ENCODE measurements around the gene SREBF1. TPM values are rescaled to one million over a fixed set of nuclear protein-coding genes. Genes with fewer than 3 reads are reported as not detected.

The SREBF1 gene
- total RNA-seq, result 83.0 and 88.2 TPM in 2 replicates

DNA sequence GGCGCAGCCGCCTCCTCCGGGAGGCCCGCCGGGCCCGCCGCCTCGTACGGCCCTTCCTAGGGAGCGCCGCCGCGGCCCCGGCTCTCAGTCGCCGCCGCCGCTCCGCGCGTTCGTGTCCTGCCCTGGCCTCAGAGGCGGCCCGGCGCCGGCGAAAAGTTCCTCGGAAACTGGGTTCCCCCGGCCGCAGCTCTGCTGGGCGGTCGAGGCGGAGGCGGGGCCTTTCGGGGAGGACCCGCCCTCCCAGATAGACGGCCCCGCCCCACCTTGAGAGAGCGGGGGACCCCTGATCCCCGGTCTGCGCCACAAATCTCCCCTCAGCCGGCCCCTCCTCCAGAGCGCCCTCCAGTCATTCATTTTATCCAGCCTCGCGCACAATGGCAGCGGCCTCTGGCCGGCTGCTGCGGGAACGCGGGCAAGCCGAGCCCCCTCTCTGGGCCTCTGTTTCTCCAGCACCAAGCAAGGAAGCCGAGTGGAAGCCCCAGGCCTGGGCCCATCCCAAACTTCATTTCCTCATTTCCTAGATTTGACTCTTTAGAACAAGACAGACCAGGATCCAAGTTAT is at the start of gene SREBF1:
SREBF1 (minus strand) TSS at position 169 of the 562 bp plus-strand sequence. CDS start 169 bp downstream, outside the sequence.
- TF ChIP-seq, protein P1, sequence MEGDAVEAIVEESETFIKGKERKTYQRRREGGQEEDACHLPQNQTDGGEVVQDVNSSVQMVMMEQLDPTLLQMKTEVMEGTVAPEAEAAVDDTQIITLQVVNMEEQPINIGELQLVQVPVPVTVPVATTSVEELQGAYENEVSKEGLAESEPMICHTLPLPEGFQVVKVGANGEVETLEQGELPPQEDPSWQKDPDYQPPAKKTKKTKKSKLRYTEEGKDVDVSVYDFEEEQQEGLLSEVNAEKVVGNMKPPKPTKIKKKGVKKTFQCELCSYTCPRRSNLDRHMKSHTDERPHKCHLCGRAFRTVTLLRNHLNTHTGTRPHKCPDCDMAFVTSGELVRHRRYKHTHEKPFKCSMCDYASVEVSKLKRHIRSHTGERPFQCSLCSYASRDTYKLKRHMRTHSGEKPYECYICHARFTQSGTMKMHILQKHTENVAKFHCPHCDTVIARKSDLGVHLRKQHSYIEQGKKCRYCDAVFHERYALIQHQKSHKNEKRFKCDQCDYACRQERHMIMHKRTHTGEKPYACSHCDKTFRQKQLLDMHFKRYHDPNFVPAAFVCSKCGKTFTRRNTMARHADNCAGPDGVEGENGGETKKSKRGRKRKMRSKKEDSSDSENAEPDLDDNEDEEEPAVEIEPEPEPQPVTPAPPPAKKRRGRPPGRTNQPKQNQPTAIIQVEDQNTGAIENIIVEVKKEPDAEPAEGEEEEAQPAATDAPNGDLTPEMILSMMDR (IDR thresholded peaks at IDR 0.05; ENCODE audit: insufficient read depth, low read length, poor library complexity, severe bottlenecking), result no peak
- H3K27me3 ChIP-seq (ENCODE audit: control insufficient read depth, insufficient read depth, low read length), result no peaks in the 10 kb centered on the region
- no peak for DNase-seq (ENCODE audit: low read depth)
- no peaks in the 10 kb centered on the region for H3K36me3 ChIP-seq (ENCODE audit: control insufficient read depth, insufficient read depth, low read length)
- H3K4me3 ChIP-seq (ENCODE audit: low read depth, low read length), result peak within 1 kb of the TSS; percentile 92

DNA sequence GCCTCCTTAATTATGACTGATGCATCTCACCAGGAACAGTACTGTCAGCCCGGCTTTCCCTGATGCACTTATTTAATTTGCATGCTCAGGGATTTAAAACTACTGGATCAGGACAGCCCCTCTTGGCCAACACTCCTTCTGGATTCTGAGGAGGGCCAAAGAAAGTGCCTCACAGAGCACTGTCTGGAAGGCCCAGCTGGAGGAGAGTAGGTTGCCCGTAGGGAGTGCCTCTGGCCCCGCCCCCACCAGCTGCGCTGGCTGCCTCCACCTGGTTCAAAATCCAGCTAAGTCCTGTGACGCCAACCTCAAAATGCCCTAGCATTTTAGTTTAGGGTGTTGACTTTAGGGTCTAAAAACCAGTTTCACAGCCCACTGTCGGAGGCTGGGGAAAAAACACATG is 49.4 kb upstream of the SREBF1 start:
- DNase-seq (ENCODE audit: low read depth), result no peak
- Histone ChIP-seq H3K27me3 (ENCODE audit: control insufficient read depth, insufficient read depth, low read length) (no peaks in the 10 kb centered on the region), H3K36me3 (ENCODE audit: control insufficient read depth, insufficient read depth, low read length) (no peaks in the 10 kb centered on the region), H3K4me3 (ENCODE audit: low read depth, low read length) (no peak overlapping the region)
- TF ChIP-seq, protein P1 (IDR thresholded peaks at IDR 0.05; ENCODE audit: insufficient read depth, low read length, poor library complexity, severe bottlenecking), result no peak

DNA sequence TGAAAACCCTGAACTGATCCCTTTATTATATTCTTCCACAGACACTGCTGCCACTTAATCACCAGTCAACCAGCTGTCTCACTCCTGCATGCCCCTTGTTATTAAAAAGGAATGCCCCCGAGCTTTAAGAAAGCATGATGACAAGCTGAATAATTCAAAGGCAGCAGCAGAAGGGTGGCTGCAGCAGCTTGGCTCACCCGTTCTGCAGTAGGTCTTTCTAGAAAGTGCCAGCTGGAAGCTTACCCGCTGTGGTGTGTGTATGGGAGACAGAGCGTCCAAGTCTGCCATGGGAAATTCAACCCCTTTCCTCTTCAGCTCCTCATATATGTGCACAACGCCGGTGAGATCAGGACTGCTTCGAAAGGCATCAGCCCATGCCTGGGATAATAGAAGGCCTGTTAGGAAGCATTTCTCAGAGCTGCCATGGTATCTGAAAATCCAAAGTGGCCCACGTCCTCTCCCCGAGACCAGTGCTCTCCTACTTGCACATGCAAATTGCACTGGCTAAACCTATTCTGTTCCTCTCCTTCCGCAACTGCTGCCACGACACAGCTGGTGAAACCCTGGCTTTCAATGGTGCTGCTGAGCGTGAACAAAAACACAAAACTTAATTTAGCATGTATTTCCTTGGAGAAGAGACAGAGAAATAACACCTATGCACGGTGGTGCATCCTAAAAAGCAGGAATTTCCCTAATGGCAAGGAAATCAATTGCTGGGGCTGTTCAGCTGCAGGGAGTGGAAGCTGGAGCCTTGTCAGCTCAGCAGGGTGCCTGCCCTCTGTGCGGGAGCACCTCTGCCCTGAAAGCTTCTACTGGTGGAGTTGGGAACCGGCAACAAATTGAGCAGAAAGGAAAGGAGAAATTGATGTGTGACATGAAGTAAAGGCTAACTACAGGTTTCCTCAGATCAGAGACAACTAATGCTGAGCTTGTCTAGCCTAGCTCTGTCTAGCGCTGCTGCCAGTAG is 47.9 kb upstream of the SREBF1 start:
- TF ChIP-seq, protein P1 (IDR thresholded peaks at IDR 0.05; ENCODE audit: insufficient read depth, low read length, poor library complexity, severe bottlenecking), result no peak
- no peak overlapping the region for H3K4me3 ChIP-seq (ENCODE audit: low read depth, low read length)
- H3K27me3 ChIP-seq (ENCODE audit: control insufficient read depth, insufficient read depth, low read length), result no peaks in the 10 kb centered on the region
- DNase-seq (ENCODE audit: low read depth), result no peak
- H3K36me3 ChIP-seq (ENCODE audit: control insufficient read depth, insufficient read depth, low read length), result no peaks in the 10 kb centered on the region

DNA sequence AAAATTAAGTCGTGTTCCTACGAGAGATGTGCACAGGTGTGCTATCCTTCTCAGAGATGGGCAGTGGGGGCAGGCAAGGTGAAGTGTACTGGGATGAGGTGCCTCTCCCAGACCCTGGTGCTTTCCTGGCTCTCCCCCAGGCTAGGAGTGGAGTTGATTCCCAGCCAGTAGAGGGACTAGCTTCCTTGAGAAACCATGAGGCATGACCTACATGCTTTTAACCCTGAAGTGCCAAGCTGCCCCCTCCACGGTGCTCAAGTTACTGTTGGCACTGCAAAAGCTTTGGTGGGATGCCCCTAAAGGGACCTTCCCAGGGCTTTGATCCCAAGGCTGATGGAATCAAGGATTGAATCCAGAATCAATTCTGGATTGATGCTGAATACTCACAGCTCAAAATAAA is 47.0 kb upstream of the SREBF1 start:
- Histone ChIP-seq H3K27me3 (ENCODE audit: control insufficient read depth, insufficient read depth, low read length) (no peaks in the 10 kb centered on the region), H3K4me3 (ENCODE audit: low read depth, low read length) (no peak overlapping the region), H3K36me3 (ENCODE audit: control insufficient read depth, insufficient read depth, low read length) (no peaks in the 10 kb centered on the region)
- TF ChIP-seq, protein P1 (IDR thresholded peaks at IDR 0.05; ENCODE audit: insufficient read depth, low read length, poor library complexity, severe bottlenecking), result no peak
- no peak for DNase-seq (ENCODE audit: low read depth)

DNA sequence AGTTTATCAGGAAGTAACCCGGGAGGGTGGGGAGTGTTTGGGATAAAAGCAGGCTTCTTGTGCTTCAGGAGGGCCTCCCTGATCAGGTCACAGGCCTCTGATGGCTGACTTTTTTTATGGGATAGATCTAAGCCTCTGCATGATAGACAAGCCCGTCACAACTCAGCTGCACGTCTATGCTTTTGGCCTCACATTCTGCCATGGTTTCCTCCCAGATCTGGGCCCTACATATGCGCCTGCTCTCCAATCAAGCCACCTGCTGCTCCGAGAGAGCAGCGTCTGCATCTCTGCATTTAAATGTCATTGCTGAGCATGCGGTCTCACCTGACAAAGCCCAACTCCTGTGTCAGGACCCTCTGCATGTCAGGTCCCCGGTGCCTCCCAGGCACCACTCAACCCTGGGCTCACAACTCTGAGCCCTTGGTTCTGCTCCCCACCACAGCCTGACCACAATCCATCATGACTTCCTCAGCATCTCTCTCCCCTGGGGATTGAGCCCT is 45.3 kb upstream of the SREBF1 start:
- no peaks in the 10 kb centered on the region for H3K27me3 ChIP-seq (ENCODE audit: control insufficient read depth, insufficient read depth, low read length)
- TF ChIP-seq, protein P1 (IDR thresholded peaks at IDR 0.05; ENCODE audit: insufficient read depth, low read length, poor library complexity, severe bottlenecking), result no peak
- peaks cover 2% of the 10 kb centered on the region for H3K36me3 ChIP-seq (ENCODE audit: control insufficient read depth, insufficient read depth, low read length)
- no peak overlapping the region for H3K4me3 ChIP-seq (ENCODE audit: low read depth, low read length)
- DNase-seq (ENCODE audit: low read depth), result no peak
